PC-9 (cell line): ENCODE measurements around the gene KRTAP4-6.
"Not testable (repeated sequence)": the region's sequence is repeated elsewhere in the genome, so short reads cannot be mapped to it uniquely, and the experiment has no call there.

Experiments used
- EZH2 ChIP-seq: fragments of 200-600 bp; sonication (generic); IDR thresholded peaks from 2 replicates; pipeline ENCODE4 v1.8.0; 2017; ENCODE audit warnings: antibody characterized with exemption, low read depth
- TF ChIP-seq, protein P1 (sequence below): fragments of 200-600 bp; sonication (generic); conservative IDR thresholded peaks from 2 replicates; pipeline ENCODE4 v1.6.1; 2017; ENCODE audit warnings: mixed run types, antibody characterized with exemption, mild to moderate bottlenecking, moderate library complexity

DNA sequence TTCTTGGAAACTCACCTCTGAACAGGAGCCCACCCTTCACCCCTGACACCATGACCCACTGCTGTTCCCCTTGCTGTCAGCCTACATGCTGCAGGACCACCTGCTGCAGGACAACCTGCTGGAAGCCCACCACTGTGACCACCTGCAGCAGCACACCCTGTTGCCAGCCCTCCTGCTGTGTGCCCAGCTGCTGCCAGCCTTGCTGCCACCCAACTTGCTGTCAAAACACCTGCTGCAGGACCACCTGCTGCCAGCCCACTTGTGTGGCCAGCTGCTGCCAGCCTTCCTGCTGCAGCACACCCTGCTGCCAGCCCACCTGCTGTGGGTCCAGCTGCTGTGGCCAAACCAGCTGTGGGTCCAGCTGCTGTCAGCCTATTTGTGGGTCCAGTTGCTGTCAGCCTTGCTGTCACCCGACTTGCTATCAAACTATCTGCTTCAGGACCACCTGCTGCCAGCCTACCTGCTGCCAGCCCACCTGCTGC is 49.5 kb upstream of the KRTAP4-6 start, which contains the start of gene KRTAP9-1:
- not testable (repeated sequence) for TF ChIP-seq EZH2
- TF ChIP-seq, protein P1, sequence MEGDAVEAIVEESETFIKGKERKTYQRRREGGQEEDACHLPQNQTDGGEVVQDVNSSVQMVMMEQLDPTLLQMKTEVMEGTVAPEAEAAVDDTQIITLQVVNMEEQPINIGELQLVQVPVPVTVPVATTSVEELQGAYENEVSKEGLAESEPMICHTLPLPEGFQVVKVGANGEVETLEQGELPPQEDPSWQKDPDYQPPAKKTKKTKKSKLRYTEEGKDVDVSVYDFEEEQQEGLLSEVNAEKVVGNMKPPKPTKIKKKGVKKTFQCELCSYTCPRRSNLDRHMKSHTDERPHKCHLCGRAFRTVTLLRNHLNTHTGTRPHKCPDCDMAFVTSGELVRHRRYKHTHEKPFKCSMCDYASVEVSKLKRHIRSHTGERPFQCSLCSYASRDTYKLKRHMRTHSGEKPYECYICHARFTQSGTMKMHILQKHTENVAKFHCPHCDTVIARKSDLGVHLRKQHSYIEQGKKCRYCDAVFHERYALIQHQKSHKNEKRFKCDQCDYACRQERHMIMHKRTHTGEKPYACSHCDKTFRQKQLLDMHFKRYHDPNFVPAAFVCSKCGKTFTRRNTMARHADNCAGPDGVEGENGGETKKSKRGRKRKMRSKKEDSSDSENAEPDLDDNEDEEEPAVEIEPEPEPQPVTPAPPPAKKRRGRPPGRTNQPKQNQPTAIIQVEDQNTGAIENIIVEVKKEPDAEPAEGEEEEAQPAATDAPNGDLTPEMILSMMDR = not testable (repeated sequence)
